ENCODE results near the gene SS18L1.

The SS18L1 gene

DNA sequence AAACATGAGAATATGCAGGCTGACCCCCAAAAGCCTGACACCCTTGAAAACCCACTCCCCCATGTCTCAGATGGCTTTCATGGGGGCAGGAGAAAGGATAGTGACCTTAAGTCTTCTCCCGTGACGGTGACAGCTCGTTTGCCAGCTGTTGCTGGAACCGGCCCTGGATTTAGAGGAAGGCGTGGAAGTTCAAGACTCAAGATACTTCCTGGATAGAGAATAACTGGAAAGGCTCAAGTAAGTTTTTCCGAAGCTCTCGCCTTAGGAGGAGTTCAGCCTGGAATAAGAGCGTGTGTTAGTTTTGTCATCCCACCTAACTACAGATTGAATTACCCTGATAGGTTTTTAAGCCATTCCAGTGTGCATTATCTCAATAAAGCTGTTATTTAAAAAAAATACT is 27.7 kb downstream of the SS18L1 start:
- DNase-seq (ENCODE audit: low read depth in 2 of 2), result no peak

DNA sequence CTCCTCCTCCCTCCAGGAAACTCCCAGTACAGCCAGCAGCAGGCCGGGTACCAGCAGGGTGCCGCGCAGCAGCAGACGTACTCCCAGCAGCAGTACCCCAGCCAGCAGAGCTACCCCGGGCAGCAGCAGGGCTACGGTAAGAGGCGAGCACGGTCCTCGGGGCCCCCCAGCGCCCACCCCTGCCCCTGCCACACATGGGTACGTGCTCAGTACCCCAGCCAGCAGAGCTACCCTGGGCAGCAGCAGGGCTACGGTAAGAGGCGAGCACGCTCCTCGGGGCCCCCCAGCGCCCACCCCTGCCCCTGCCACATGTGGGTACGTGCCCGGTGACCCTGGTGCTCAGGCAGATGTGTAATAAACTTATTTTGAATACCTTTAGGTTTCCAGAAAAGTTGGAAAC is 29.1 kb downstream of the SS18L1 start:
- DNase-seq (ENCODE audit: low read depth in 2 of 2), result no peak

- DNase-seq (ENCODE audit: low read depth in 2 of 2), result no peak
Observed at GRCh38 chr20:62174021-62174804, 30.6 kb downstream of the SS18L1 start.

GRCh38 chr20:62174870-62175624 is 31.5 kb downstream of the SS18L1 start:
- no peak for DNase-seq (ENCODE audit: low read depth in 2 of 2)

GRCh38 chr20:62175711-62176110 is 32.1 kb downstream of the SS18L1 start:
- DNase-seq (ENCODE audit: low read depth in 2 of 2), result no peak

DNA sequence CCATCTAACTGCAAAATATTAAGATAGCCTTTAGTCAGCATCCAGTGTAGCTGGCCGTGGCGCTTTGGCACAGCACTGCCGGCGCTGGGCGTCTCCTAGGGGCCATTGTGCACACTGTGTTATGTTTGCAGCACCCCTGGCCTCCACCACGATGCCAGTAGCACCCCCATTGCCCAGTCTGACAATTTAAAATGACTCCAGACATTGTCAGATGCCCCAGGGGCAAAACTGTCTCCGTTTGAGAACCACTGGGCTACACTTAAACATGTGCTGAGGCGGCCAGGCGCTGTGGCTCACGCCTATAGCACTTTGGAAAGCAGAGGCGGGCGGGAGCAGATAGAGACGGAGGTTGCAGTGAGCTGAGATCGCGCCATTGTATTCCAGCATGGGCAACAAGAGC is 33.3 kb downstream of the SS18L1 start:
- DNase-seq (ENCODE audit: low read depth in 2 of 2), result no peak

- no peak for DNase-seq (ENCODE audit: low read depth in 2 of 2)
Observed at GRCh38 chr20:62177307-62177706, 33.7 kb downstream of the SS18L1 start.

DNA sequence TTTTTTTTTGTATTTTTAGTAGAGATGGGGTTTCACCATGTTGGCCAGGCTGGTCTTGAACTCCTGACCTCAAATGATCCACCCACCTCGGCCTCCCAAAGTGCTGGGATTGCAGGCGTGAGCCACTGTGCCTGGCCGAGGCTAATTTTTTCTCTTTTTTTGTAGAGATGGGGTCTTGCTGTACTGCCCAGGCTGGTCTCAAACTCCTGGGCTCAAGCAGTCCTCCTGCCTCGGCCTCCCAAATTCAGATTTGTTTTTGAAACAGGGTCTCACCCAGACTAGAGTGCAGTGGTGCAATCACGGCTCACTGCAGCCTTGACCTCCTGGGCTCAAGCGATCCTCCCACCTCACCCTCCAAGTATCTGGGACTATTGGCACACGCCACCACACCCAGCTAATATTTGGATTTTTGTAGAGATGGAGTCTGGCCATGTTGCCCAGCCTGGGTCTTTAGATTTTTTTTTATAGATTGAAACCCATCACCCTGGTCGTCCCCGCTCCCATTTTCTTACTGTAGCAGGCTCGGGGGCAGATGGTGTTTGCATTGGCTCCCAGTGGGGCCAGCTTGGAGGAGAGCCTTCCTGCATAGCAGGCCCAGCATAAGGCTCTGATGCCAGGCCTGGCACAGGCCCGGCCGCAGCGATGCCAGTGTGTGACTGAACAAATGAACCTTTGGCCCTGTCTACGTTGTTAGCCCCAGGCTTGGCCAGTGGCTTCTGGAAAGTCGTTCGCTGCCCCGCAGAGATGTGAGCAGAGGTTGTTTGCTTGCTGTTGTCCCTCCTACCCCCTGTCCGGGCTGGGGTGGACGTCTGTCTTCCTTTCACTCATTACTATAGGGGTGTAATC is 35.0 kb downstream of the SS18L1 start:
- no peak for DNase-seq (ENCODE audit: low read depth in 2 of 2)

- no peak for DNase-seq (ENCODE audit: low read depth in 2 of 2)
Observed at GRCh38 chr20:62179162-62179504, 35.6 kb downstream of the SS18L1 start.

- no peak for DNase-seq (ENCODE audit: low read depth in 2 of 2)
Observed at GRCh38 chr20:62181808-62182207, 38.2 kb downstream of the SS18L1 start.

DNA sequence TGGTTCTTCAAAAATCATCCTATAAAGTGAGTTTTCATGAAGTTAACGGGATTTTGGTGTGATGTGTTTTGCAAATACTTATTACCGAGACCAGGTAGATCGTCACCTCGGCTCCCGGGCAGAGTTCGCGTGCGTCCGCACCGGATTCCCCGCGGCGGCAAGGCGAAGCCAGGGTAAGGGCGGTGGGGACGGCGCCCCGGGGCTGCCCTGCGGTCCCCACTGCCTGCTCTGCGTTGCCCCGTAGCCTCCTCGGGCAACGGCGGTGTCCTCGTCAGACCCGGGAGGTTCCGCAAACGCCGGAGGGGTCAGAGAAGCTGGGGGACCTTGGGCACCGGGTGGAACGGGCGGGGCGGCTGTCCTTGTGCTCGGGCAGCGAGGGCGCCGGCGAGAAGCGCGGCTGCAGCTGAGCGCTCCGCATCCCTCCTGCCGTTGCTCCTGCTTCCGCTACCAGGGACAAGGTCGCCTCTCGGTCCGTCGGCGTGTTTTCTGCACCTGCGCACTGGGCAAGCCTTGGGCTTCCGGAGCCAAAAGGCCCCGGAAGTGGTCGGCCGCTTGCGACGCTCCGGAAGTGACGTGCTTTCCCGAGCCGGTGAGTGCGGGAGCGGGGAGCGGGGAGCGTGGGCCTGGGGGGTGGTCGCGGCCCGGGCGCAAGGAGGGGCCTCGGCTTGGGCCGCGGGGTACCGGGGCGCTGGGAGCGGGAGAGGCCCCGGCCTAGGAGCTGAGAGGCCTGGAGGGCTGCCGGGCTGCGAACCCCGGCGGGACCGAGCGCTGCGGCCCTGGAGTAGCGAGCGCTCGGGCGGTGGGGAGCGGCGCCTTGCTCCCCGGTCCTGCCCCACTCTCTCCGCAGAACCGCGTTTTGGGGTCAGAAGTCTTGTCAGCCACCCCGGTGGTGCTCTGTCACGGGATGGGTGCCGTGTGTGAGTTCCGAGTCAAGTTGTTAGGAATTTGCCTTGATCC is 39.2 kb downstream of the SS18L1 start, which contains the start of gene MTG2:
Gene MTG2, plus strand, starts transcription at position 560 of the 957 bp plus-strand sequence. CDS start 10,393 bp downstream, outside the sequence.
- peak; percentile 88 to 92 for DNase-seq (ENCODE audit: low read depth in 2 of 2)

GRCh38 chr20:62183426-62184142 is 40.0 kb downstream of the SS18L1 start:
- DNase-seq (ENCODE audit: low read depth in 2 of 2), result no peak

- no peak for DNase-seq (ENCODE audit: low read depth in 2 of 2)
Observed at GRCh38 chr20:62186096-62186426, 42.5 kb downstream of the SS18L1 start.

DNA sequence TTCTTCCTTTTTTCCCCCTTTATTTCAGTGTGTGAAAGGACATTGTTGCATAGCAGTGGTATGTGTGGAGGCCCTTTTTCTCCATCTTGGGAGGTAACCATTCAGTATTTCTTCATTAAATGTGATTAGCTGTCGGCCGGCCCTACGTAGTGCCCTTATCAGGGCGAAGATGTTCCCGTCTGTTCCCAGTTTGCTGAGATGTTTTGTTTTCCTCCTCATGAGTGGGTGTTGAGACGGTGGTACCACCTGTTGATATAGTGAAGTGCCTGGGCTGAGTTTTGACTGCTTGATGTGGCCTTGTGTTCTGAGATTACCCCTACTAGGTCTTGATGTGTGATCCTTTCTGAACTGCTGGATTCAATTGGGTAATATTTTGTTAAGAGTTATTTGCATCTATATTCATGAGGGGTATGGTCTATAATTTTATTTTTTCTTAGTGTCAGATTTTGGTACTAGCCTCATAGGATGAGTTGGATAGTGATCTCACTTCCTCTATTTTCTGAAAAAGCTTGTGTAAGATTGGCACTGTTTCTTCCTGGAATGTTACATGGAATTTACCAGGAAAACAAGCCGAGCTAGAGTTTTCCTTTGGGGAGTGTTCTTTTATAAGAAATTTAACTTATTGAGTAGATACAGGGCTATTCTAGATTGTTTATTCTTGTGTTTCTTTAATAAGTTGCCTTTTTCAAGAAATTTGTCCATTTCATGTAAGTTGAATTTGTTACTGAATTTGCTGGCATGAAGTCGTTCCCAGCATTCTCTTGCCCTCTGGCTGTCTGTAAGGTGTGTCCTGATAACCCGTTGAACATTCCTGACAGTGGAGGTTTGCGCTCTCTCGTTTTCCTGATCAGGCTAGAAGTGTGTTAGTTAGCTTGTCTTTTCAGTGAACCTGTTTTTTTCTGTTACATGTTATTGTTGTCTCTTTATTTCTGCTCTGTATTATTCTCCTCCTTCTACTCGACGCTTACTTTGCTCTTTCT is 43.6 kb downstream of the SS18L1 start:
- DNase-seq (ENCODE audit: low read depth in 2 of 2), result no peak

- no peak for DNase-seq (ENCODE audit: low read depth in 2 of 2)
Observed at GRCh38 chr20:62190639-62191411, 47.3 kb downstream of the SS18L1 start.

DNA sequence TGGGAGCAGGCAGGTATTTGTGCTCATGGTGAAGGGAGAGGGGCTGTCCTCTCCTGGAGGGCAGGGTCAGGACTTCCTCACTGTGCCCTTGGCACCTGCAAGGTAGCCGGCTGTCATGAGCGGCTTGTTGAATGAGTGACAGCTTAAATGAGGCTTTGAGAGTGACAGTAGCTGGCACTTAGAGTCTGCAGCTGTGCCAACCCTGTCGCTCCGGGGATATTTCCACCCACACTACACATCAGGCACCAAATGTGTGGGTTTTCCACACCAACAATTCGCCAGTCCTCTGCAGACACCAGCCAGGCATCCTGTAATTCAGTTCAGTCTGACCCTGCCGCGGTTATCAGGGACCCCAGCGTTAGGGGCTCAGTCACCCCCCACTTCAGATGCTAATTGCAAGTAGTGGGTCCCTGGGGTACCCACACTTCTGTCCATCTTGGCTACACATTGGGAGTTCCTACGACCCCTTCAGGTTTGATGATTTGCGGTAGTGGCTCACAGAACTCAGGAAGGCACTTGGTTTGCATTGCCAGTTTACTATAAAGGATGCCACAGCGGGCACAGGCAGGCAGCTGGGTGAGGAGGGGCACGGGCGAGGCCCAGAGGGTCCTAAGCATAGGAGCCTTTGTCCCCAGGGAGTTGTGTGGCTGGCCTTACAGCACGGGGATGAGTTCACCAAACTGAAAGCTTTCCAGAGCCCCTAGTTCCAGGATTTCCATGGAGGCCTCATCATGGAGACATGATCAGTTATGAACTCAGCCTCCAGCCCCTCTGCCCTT is 48.4 kb downstream of the SS18L1 start:
- DNase-seq (ENCODE audit: low read depth in 2 of 2), result no peak

DNA sequence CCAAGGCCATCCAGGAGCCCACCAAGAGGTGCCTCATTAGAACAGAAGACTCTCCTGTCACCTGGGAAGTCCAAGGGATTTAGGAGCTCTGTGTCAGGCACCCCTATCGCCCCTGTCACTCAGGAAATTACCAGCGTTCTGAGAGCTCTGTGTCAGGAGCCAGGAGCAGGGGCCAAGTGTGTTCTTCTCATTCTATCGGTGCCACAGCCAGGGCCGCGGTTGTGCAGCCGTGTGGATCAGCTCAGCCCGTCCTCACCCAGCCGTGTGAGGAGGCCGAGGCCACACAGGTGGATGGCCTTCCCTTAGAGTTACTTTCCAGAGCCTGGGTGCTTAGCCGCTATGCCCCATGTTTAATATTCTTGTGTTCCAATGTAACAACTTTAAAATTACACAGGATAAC is 49.1 kb downstream of the SS18L1 start:
- DNase-seq (ENCODE audit: low read depth in 2 of 2), result no peak

All from activated CD4-positive, alpha-beta T cell treated with anti-CD3 and anti-CD28 coated beads for 24 hours (primary cell).